ENCODE measurements around the gene ASB1. TPM values are rescaled to one million over a fixed set of nuclear protein-coding genes. Genes with fewer than 3 reads are reported as not detected.

ASB1 gene
- total RNA-seq, 3 donors from 2014 or later: 37.8 to 42.6 (median 41.5) TPM

- peak overlapping the region; percentile 42 for H3K4me3 Mint-ChIP-seq
- no peaks in the 10 kb centered on the region for H3K9me3 Mint-ChIP-seq
These were observed 2.4 kb upstream of the ASB1 start for GRCh38 chr2:238424313-238424700.

GRCh38 chr2:238425505-238425978, 1.2 kb upstream of the ASB1 start:
- Mint-ChIP-seq H3K4me3 (peak overlapping the region; percentile 87), H3K36me3 (ENCODE audit: insufficient read depth) (peaks cover 17% of the 10 kb centered on the region), H3K9me3 (no peaks in the 10 kb centered on the region), H3K4me1 (ENCODE audit: low read depth) (peaks cover 32% of the 10 kb centered on the region), H3K27me3 (ENCODE audit: low read depth) (no peaks in the 10 kb centered on the region)
- no peak for ATAC-seq
- DNase-seq: no peak

More at GRCh38 chr2:238424313-238424700, 2.4 kb upstream of the ASB1 start:
- DNase-seq: no peak
- H3K36me3 Mint-ChIP-seq (ENCODE audit: insufficient read depth): peaks cover 8% of the 10 kb centered on the region
- no peak for ATAC-seq
- no peaks in the 10 kb centered on the region for H3K27me3 Mint-ChIP-seq (ENCODE audit: low read depth)
- H3K4me1 Mint-ChIP-seq (ENCODE audit: low read depth): peaks cover 23% of the 10 kb centered on the region

DNA sequence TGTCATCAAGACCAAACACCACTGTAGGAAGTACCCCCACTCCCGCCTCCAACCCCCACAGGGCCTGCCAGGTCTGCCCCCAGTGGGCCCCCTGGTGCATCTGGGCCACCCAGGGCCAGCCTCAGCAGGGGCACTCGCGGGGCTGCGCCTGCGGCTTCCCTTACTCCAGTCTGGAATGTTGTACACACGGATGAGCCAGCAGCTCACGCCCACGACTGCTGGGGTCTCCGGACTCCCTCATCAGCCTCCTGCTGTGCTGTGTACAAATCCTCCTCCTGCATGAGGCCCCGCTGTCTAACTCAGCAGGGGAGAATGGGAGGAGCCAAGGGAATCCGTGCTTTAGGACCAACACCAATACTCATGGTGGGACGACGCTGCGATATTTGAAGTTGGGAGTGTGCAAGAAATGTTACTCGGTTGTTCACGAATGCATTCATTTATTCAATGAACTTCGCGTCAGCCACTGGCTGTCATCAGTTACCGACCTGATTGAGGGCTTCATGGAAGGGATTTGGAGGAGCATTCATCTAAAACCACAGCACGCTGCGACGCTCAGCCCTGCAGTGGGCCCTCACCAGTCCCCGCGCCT, 654 bp upstream of the ASB1 start:
- peak overlapping the region; percentile 87 for H3K4me3 Mint-ChIP-seq
- ATAC-seq: peak; percentile 17 to 19
- peaks cover 36% of the 10 kb centered on the region for H3K4me1 Mint-ChIP-seq (ENCODE audit: low read depth)
- no peaks in the 10 kb centered on the region for H3K27me3 Mint-ChIP-seq (ENCODE audit: low read depth)
- no peaks in the 10 kb centered on the region for H3K9me3 Mint-ChIP-seq
- DNase-seq: no peak
- peaks cover 18% of the 10 kb centered on the region for H3K36me3 Mint-ChIP-seq (ENCODE audit: insufficient read depth)

DNA sequence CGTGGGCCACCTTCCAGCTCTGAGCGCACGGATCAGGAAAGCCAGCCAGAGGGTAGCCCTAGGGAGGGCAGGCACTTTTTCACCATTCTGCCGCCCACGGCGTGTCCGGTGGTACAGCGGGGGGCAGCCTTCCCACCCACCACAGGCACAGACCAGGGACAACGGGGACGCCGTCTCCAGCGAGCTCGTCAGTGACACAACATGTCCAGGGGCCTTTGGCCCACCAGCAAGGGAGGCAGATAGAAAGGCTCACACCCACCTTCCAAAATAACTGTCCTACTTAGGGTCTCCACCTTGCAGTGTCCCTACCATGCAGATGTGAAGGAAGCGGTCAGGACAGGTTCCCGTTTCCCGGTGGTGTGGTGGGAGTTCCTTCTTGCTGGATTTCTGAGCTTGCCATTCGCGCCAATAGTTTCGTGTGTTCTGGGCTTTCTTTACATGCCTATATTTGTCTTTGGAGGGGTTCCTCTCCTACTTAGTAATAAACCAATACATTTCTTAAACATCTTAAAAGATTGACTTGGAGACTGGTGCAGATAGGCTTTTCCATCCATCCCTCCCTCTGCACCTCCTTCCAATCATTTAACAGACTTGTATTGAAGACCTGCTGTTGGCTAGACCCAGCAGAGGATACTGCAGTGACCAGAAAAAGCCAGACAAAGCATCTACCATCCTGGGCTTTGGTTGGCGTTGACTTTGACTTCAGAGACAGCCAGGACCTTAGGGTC, 872 bp downstream of the ASB1 start:
- Mint-ChIP-seq H3K9me3 (no peaks in the 10 kb centered on the region), H3K36me3 (ENCODE audit: insufficient read depth) (peaks cover 18% of the 10 kb centered on the region), H3K4me3 (peak overlapping the region; percentile 91), H3K4me1 (ENCODE audit: low read depth) (peaks cover 46% of the 10 kb centered on the region), H3K27me3 (ENCODE audit: low read depth) (no peaks in the 10 kb centered on the region)
- DNase-seq: no peak
- ATAC-seq: peak in 1 of 2 donors; percentile 1

DNA sequence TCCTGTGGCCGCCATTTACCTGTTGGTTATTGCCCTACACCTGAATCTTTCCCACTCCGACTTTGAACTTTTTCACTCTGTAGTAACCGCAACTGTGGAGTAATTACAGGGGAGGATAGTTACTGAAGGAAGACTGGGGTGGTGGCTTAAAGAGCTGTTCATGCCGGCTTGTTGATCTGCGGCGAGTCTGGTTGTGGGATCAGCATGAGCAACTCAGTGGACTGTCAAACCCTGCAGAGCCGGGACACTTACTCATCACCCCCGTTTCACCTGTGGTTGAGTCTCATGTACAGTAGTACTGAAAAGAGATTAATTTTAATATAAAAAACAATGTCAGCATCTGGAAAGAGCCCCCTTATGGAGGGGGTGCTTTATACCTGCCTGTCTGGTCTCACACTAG, 2.1 kb downstream of the ASB1 start:
- DNase-seq (no peak), ATAC-seq (no peak)
- Mint-ChIP-seq H3K4me3 (peak overlapping the region; percentile 91), H3K27me3 (ENCODE audit: low read depth) (no peaks in the 10 kb centered on the region), H3K4me1 (ENCODE audit: low read depth) (peaks cover 46% of the 10 kb centered on the region), H3K9me3 (no peaks in the 10 kb centered on the region), H3K36me3 (ENCODE audit: insufficient read depth) (peaks cover 24% of the 10 kb centered on the region)

GRCh38 chr2:238430781-238431180, 4.1 kb downstream of the ASB1 start:
- DNase-seq (no peak), ATAC-seq (no peak)
- Mint-ChIP-seq H3K9me3 (no peaks in the 10 kb centered on the region), H3K4me1 (ENCODE audit: low read depth) (peaks cover 48% of the 10 kb centered on the region), H3K4me3 (no peak overlapping the region), H3K27me3 (ENCODE audit: low read depth) (no peaks in the 10 kb centered on the region), H3K36me3 (ENCODE audit: insufficient read depth) (peaks cover 35% of the 10 kb centered on the region)

- H3K9me3 Mint-ChIP-seq: no peaks in the 10 kb centered on the region
- no peak overlapping the region for H3K4me3 Mint-ChIP-seq
- no peaks in the 10 kb centered on the region for H3K27me3 Mint-ChIP-seq (ENCODE audit: low read depth)
- H3K4me1 Mint-ChIP-seq (ENCODE audit: low read depth): peaks cover 48% of the 10 kb centered on the region
- ATAC-seq: no peak
- peaks cover 39% of the 10 kb centered on the region for H3K36me3 Mint-ChIP-seq (ENCODE audit: insufficient read depth)
- DNase-seq: no peak
These were observed 4.7 kb downstream of the ASB1 start for GRCh38 chr2:238431456-238431855.

- Mint-ChIP-seq H3K36me3 (ENCODE audit: insufficient read depth) (peaks cover 46% of the 10 kb centered on the region), H3K27me3 (ENCODE audit: low read depth) (no peaks in the 10 kb centered on the region), H3K4me1 (ENCODE audit: low read depth) (peaks cover 47% of the 10 kb centered on the region), H3K4me3 (no peak overlapping the region), H3K9me3 (no peaks in the 10 kb centered on the region)
- ATAC-seq: no peak
- DNase-seq: no peak
These were observed 6.7 kb downstream of the ASB1 start for GRCh38 chr2:238433300-238433915.

- no peak for DNase-seq
- H3K4me3 Mint-ChIP-seq: no peak overlapping the region
- H3K9me3 Mint-ChIP-seq: no peaks in the 10 kb centered on the region
- H3K27me3 Mint-ChIP-seq (ENCODE audit: low read depth): no peaks in the 10 kb centered on the region
- H3K36me3 Mint-ChIP-seq (ENCODE audit: insufficient read depth): peaks cover 48% of the 10 kb centered on the region
- no peak for ATAC-seq
- H3K4me1 Mint-ChIP-seq (ENCODE audit: low read depth): peaks cover 47% of the 10 kb centered on the region
These were observed 7.5 kb downstream of the ASB1 start for GRCh38 chr2:238433941-238434845.

GRCh38 chr2:238434846-238435751, 8.4 kb downstream of the ASB1 start:
- peaks cover 51% of the 10 kb centered on the region for H3K4me1 Mint-ChIP-seq (ENCODE audit: low read depth)
- H3K27me3 Mint-ChIP-seq (ENCODE audit: low read depth): no peaks in the 10 kb centered on the region

DNA sequence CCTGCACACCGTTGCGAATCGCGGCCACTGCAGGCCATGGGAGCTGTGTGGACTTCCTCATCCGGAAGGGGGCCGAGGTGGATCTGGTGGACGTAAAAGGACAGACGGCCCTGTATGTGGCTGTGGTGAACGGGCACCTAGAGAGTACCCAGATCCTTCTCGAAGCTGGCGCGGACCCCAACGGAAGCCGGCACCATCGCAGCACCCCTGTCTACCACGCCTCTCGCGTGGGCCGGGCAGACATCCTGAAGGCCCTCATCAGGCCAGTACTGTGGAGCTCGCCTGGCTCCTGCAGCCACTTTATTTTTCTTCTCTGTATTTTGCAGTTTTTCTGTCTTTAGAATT, 9.0 kb downstream of the ASB1 start:
- Mint-ChIP-seq H3K36me3 (ENCODE audit: insufficient read depth) (peaks cover 48% of the 10 kb centered on the region), H3K4me3 (no peak overlapping the region), H3K9me3 (no peaks in the 10 kb centered on the region), H3K27me3 (ENCODE audit: low read depth) (no peaks in the 10 kb centered on the region), H3K4me1 (ENCODE audit: low read depth) (peaks cover 51% of the 10 kb centered on the region)
- DNase-seq (no peak), ATAC-seq (no peak)

More at GRCh38 chr2:238434846-238435751, 8.4 kb downstream of the ASB1 start:
- H3K4me3 Mint-ChIP-seq: no peak overlapping the region
- peaks cover 47% of the 10 kb centered on the region for H3K36me3 Mint-ChIP-seq (ENCODE audit: insufficient read depth)
- ATAC-seq (no peak), DNase-seq (no peak)
- H3K9me3 Mint-ChIP-seq: no peaks in the 10 kb centered on the region

DNA sequence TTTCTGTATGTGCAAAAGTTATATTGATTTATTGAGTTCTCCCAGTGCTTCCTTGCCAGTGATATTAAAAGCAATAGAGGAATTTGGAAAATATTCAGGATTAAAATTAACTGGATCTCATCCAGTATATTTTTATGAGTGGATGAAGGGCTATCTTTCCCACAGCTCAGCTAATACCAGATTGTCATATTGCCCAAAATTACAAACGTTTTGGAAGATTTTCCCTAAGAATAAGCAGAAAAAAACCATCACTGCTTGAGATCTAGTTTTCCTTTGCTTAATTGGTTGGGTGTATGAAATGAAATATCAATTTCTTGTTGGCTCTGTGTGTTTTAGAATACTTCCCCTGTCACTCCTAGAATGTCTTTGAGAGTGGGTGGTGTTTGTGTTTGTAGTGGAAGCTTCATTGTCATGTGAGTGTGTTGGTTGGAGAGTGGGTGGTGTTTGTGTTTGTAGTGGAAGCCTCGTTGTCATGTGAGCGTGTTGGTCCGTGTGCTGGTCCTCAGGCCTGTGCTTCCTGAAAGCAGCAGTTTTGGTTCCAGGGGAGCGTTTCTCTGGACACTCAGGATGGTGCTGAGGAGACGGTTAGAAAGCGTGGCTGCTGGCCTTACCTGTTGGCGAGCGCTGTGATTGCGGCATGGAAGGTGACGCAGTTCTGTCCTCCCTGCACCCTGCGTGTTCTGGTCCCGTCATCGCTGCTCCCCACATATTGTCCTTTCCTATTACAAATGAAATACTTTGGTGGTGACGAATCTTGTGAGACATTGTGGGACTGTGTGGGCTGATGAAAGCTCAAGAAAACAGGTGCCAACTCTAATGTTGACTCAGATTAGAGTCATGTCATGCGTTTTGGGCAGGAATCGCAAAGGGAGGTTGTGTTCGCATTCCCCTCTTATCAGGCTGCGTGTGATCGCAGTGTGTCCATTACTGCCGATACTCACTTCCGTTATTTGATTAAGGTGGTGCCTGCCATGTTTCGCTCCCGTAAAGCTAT, 12.4 kb downstream of the ASB1 start:
- peak; percentile 95 to 96 for ATAC-seq
- Mint-ChIP-seq H3K4me1 (ENCODE audit: low read depth) (peaks cover 57% of the 10 kb centered on the region), H3K36me3 (ENCODE audit: insufficient read depth) (peaks cover 51% of the 10 kb centered on the region), H3K27me3 (ENCODE audit: low read depth) (no peaks in the 10 kb centered on the region), H3K4me3 (peak overlapping the region; percentile 42), H3K9me3 (no peaks in the 10 kb centered on the region)
- peak; percentile 57 for DNase-seq

Measured in activated T-cell treated with anti-CD3 and anti-CD28 coated beads, Interleukin-2, amount 50 U/mL, for 4 hours (primary cell).